ENCODE measurements around the gene HDHD3. TPM values are rescaled to one million over a fixed set of nuclear protein-coding genes. Genes with fewer than 3 reads are reported as not detected.

Gene HDHD3
- total RNA-seq, 1 donor from 2014 or later, result 10.4 TPM

DNA sequence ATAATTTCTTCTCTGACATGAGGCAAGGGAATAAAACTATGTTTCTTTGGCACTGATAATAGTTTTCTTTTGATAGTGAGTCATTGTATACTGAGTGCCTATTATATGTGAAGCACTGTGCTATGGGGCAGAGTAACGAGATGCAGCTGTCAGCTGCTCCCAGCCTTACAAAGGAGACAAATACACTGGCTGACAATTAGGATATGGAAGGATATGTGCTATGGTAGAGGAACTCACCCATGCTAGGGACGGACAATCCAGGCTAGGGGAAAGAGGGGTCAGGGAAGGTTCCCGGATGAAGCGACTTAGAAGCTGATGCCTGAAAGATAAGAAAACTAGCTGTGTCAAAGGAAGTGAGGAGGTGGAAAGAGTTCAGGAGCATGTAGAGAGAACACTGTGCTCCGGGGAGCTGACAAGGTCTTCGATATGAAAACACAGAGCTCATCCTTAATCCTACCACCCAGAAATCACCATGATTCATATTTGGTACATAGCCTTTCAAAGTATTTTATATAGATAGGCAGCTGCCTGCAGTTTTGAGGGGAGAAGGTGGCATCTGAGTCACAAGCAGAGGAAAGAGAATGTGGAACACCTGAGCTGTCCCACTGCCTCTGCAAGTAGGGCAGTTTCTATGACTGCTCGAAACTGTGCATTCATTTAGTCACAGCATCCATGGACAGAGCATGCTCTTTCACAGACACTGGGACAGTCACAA is 15.3 kb downstream of the HDHD3 start:
- TF ChIP-seq, protein P1, sequence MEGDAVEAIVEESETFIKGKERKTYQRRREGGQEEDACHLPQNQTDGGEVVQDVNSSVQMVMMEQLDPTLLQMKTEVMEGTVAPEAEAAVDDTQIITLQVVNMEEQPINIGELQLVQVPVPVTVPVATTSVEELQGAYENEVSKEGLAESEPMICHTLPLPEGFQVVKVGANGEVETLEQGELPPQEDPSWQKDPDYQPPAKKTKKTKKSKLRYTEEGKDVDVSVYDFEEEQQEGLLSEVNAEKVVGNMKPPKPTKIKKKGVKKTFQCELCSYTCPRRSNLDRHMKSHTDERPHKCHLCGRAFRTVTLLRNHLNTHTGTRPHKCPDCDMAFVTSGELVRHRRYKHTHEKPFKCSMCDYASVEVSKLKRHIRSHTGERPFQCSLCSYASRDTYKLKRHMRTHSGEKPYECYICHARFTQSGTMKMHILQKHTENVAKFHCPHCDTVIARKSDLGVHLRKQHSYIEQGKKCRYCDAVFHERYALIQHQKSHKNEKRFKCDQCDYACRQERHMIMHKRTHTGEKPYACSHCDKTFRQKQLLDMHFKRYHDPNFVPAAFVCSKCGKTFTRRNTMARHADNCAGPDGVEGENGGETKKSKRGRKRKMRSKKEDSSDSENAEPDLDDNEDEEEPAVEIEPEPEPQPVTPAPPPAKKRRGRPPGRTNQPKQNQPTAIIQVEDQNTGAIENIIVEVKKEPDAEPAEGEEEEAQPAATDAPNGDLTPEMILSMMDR (IDR thresholded peaks at IDR 0.05), result no peak
- Histone ChIP-seq H3K4me1 (no peaks in the 10 kb centered on the region), H3K27ac (no peak overlapping the region), H3K4me3 (no peak overlapping the region), H3K27me3 (no peaks in the 10 kb centered on the region), H3K9me3 (no peaks in the 10 kb centered on the region), H3K36me3 (no peaks in the 10 kb centered on the region)
- ATAC-seq (no peak), DNase-seq (no peak)
- intact Hi-C loops (cut with DNase I), result no loop called here

DNA sequence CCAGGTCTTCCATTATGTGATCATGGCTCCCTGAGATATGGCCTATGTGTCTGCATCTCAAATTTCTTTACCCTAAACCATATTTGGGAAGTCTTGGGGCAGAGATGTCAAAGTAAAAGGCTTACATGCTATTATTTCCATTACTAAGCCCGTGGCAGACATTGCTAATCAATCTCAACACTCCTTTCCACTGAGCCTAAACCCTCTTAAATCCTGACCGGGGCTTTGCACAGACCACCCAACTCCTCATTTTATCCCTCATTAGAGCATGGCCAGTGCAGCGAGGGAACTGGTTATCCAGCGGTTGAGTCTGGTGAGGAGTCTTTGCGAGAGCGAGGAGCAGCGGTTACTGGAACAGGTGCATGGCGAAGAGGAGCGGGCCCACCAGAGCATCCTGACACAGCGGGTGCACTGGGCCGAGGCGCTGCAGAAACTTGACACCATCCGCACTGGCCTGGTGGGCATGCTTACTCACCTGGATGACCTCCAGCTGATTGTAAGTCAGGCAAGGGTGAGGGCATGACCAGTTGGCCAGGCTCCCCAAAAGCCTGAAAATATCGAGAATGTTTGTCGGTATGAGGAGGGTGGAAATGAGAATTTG is 16.4 kb downstream of the HDHD3 start:
- intact Hi-C loops (cut with DNase I), result no loop called here
- DNase-seq (no peak), ATAC-seq (no peak)
- Histone ChIP-seq H3K27me3 (no peaks in the 10 kb centered on the region), H3K9me3 (no peaks in the 10 kb centered on the region), H3K4me1 (no peaks in the 10 kb centered on the region), H3K4me3 (no peak overlapping the region), H3K27ac (no peak overlapping the region), H3K36me3 (no peaks in the 10 kb centered on the region)
- TF ChIP-seq, protein P1 (IDR thresholded peaks at IDR 0.05), result no peak

DNA sequence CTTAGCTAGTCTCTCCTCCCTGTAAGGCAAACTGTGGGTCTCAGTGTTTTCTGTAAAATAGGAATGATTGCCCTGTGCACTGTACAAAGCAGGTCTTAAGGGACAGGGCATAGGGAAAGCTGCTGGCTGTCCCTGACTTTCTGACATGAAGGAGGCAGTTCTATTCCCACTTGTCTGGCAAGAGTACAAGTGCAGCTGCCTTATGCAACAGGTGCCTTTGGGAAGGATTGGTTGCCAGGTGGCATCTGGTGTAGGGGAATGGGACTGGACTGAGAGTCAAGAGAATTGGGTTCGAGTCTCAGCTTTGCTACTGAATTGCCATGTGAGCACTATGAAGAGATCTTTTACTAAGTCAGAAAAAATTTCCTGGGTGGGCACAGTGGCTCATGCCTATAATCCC is 17.4 kb downstream of the HDHD3 start:
- no peaks in the 10 kb centered on the region for H3K27me3 ChIP-seq
- TF ChIP-seq, protein P1 (IDR thresholded peaks at IDR 0.05), result no peak
- intact Hi-C loops (cut with DNase I), result no loop called here
- H3K4me3 ChIP-seq, result no peak overlapping the region
- H3K36me3 ChIP-seq, result no peaks in the 10 kb centered on the region
- no peak overlapping the region for H3K27ac ChIP-seq
- H3K4me1 ChIP-seq, result no peaks in the 10 kb centered on the region
- no peak for DNase-seq
- no peak for ATAC-seq
- no peaks in the 10 kb centered on the region for H3K9me3 ChIP-seq

DNA sequence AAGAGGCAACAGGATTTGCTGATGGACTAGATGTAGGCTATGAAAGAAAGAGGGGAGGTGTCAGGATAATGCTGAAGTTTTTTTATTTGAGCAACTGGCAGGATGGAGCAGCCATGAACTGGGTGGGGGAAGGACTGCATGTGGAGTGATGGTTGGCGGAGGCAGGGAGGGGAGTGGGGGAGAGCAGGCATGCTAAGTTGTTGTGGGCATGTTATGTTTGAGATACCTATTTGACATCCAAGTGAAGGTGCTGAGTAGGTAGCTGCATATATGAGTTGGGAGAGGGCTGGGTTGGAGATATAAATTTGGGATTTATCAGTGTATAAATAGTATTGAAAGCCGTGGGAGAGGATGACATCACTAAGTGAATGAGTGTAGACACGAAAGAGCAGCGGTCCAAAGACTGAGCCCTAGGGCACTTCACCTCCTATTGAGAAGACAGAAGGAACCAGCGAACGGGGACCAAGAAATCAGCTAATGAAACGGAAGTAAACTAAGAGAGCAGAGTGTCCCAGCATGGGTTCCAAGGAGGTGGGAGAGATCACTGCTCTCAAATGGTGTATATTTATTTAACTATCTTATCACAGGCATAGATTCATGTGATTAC is 20.0 kb downstream of the HDHD3 start:
- no peak for ATAC-seq
- Histone ChIP-seq H3K27me3 (no peaks in the 10 kb centered on the region), H3K27ac (no peak overlapping the region), H3K4me3 (no peak overlapping the region), H3K9me3 (no peaks in the 10 kb centered on the region), H3K4me1 (no peaks in the 10 kb centered on the region), H3K36me3 (no peaks in the 10 kb centered on the region)
- intact Hi-C loops (cut with DNase I), result no loop called here
- TF ChIP-seq, protein P1 (IDR thresholded peaks at IDR 0.05), result no peak
- no peak for DNase-seq

DNA sequence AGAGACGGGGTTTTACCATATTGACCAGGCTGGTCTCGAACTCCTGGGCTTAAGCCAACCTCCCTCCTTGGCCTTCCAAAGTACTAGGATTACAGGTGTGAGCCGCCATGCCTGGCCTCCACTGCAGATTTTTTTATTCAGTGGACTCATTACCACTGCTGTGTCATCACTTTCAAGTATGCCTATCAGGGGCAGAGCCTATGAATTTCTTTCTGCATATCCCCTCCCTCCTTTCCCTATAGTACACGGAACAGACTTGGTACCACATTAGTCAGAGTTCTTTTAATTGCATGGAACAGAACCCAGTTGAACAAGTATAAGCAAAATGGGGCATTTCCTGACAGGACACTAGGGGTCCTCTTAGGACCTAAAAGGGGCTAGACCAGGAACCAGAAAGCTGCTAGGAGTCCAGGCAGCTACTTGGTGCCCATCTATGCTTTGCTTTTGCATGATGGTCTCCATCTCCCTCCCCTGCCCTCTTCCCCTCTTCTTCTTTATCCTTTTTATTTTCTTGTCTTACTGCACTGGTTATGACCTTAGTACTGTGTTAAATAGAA is 21.7 kb downstream of the HDHD3 start:
- ATAC-seq, result no peak
- intact Hi-C loops (cut with DNase I), result no loop called here

More for the DNA sequence above, 21.7 kb downstream of the HDHD3 start:
- Histone ChIP-seq H3K27ac (no peak overlapping the region), H3K36me3 (no peaks in the 10 kb centered on the region), H3K4me1 (peaks cover 11% of the 10 kb centered on the region), H3K9me3 (no peaks in the 10 kb centered on the region), H3K27me3 (no peaks in the 10 kb centered on the region), H3K4me3 (no peak overlapping the region)
- no peak for DNase-seq
- TF ChIP-seq, protein P1 (IDR thresholded peaks at IDR 0.05), result no peak
